Activated naive CD4-positive, alpha-beta T cell treated with anti-CD3 and anti-CD28 coated beads, Interleukin-2, amount 50 U/mL, for 16 hours (primary cell): ENCODE results near the gene ROBO2.

Experiments used
- DNase-seq: peaks from one replicate; pipeline ENCODE4 v3.0.0-alpha.2; 2020

The ROBO2 gene

DNA sequence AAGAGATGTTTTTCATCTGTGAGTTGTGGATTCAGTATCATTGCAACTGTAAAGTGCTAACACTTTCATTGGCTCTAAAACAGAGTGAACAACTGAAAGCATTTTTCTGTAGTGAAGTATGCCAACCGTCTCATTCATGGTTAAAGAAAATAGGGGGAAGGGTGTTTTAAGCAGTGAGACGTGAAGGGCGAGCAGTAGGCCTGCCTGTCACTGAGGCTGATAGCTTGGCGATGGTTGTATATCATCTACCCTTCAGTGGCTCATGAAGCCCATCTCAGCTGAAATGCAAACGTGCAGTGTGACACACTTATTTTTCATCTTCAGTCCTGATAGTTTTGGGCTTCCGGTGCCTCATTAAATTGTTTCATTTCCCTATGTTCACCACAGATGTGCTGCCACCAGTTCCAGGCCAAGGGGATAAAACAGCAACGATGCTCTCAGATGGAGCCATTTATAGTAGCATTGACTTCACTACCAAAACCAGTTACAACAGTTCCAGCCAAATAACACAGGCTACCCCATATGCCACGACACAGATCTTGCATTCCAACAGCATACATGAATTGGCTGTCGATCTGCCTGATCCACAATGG, 562.0 kb downstream of the ROBO2 start:
- DNase-seq, result no peak

- no peak for DNase-seq
Observed at GRCh38 chr3:77602722-77603121, 562.8 kb downstream of the ROBO2 start.

GRCh38 chr3:77605308-77605707, 565.4 kb downstream of the ROBO2 start:
- DNase-seq, result no peak

DNA sequence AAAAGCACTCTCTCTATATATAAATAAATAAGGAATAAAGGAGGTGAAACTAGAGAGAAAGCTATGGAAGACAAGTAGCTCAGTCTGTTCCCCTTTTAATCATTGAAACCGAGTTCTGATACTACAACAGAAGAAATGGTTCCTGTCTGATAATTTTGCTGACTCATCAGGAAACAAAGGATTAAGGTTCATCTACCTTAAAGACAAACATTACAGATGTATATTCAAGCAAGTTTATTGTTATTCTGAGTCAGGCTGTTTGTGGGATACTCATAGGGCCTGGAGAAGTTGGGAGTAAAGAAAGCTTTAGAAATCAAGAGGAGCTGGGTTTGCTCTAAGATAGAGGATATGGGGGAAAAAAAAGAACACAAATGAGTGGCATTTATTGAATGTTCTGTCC, 566.0 kb downstream of the ROBO2 start:
- no peak for DNase-seq

GRCh38 chr3:77606372-77606771, 566.5 kb downstream of the ROBO2 start:
- no peak for DNase-seq

DNA sequence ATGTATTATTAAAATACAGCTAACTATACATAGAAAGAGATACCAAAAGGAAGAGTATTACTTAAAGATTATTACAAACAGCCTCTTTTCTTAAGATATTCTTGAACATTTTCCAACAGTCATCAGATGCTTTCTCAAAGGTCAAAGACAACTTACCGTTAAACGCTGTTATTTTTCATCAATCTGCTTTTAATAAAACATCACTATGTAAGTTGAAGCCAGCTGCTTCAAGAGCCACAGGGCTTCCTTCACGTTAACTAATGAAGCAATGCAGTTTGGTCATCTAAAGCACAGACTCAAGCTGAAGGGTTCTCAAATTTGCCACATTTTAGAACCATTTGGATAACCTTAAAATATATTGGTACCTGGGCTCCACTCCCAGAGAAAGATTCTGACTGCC, 578.8 kb downstream of the ROBO2 start:
- DNase-seq, result no peak

DNA sequence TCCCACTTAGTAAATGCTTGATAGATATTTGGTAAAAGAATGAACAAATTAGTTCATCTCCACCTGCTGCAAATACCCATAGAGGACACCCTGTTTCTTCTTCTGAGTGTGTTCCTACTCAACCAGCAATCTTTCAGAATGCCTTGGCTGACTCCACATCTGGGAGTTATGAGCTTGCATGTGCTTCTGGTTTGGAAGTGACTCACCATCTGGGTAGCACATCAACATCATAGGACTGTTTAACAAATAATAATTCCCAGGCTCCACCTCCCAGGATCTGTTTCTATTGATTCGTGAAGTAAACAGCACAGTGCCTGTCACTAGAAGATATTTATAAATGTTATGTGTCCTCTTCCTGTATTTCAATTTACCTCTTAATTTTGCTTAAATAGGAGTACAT, 580.1 kb downstream of the ROBO2 start:
- DNase-seq, result no peak

DNA sequence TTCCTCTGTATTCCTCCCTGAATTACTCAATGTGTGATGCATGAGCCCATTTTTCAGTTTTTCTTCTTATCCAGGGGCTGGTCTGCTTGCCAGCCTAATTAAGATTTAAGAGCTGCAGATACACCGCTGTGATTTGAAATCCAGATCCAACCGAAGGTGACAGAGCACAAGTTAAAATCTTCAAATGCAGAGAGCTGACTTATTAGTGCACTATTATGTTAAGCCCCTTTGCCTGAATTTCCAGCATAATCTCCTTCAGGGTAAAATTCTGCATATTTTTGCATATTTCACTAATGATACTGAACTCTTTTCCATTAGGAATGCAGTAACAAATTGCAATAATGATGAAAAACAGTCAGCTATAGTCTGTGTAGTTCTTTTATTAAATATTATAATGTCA, 583.6 kb downstream of the ROBO2 start:
- DNase-seq, result no peak

DNA sequence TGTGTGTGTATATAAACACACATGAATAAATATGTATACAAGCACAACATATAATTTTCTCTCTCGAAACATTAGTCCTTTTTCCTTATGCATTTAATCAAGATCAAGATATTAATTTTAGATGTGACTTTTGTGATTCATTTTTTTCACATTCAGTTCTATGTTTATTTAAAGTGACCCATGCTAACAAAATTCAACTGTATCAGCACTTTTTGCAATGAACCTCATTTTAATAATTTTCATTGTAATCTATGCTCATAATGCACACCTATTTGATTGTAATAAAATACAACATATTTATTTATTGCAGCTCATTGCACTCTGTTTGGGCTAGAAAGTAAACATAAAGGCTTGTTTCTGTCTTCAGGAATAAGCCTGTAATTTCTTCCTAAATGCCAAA, 586.3 kb downstream of the ROBO2 start:
- DNase-seq, result no peak

GRCh38 chr3:77648214-77648613, 608.3 kb downstream of the ROBO2 start:
- DNase-seq, result no peak

DNA sequence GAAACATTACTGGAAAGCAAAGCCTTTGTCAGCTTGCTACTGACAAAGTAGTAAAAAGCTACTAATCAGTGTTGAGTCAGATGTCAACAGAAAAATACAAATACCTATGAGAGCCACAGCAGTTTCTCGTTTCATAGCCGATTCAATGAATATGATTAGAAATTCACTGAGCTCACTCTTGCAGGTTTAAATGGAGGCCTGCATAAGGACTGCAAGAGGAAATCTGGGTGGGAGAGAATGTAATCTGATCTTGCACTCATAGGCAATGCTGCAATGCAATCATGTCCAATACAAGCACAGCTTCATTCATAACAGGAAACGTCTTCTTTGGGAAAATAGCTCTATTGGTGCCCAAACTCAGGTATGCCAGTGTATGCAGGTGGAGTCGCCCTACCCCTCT, 608.8 kb downstream of the ROBO2 start:
- DNase-seq, result no peak

GRCh38 chr3:77652624-77653023, 612.7 kb downstream of the ROBO2 start:
- no peak for DNase-seq

DNA sequence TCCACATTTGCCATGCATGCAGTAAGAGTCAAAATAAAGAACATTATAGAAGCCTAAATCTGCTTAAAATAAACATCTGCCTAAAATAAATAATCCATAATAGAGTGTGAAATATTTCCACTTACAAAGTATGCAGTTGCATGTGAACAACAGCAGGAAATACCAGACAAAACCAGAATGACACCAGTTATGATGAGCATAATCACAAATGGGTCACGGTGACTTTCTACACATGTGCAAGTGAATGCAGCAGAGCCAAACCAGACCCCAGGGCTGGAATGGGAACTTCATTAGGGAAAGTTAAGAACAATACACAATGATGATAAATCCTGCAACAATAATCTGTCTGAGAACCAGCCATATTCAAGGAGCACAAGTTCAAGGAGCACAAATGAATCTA, 615.5 kb downstream of the ROBO2 start:
- DNase-seq, result no peak

- no peak for DNase-seq
Observed at GRCh38 chr3:77660718-77661117, 620.8 kb downstream of the ROBO2 start.

GRCh38 chr3:77667901-77668300, 628.0 kb downstream of the ROBO2 start:
- DNase-seq, result no peak

DNA sequence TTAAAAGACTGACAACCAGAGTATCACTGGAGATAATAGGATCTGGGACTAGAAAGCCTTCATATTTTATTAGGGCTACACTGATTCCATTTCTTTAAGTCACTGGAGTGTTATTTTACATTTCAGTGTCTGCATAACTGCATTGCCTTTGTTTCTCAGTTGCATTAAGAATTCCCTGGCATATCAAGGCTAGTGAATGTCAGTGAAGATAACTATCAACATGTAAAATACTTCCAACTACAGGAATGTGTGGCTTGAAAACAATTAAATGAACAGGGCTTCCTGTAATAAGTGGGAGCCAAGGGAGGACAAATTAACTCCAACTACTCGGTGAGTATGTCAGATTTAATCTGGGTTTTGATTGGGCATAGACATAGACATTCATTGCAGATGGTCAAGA, 628.5 kb downstream of the ROBO2 start:
- DNase-seq, result no peak

DNA sequence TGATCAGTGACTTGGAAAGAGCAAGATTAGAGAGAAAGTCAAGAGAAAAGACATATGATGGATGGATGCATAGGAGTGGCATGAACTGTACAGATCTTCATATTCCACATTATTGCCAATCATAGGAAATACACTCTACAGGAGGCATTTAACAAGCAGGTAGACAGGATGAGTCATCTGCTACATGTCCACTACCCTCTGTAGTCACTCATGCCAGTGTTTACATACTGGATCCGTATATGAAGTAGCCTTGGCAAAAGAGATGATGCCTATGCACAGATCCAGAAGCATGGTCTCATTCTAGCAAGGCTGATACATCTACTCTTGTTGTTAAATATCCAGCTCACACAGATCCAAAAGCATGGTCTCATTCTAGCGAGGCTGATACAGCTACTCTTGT, 632.1 kb downstream of the ROBO2 start:
- DNase-seq, result no peak

- no peak for DNase-seq
Observed at GRCh38 chr3:77682162-77682561, 642.3 kb downstream of the ROBO2 start.

DNA sequence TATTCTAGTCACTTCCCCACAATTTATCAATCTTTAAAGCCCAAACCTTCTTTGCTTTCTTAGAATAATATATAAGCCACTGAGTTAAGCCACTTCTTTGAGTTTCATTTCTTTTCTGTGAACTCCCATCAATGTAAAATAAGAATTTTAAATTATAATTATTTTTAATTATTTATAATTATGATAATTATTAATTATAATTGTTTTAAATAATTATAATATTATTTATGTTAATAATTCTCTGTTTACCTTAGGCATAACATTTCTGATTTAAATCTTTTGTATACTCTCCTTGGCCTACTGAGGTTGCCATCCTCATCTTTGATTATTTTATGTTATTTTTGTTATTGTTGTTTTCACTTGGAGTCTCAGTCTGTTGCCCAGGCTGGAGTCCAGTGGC, 644.2 kb downstream of the ROBO2 start:
- no peak for DNase-seq

- DNase-seq, result no peak
Observed at GRCh38 chr3:77685713-77686112, 645.8 kb downstream of the ROBO2 start.

DNA sequence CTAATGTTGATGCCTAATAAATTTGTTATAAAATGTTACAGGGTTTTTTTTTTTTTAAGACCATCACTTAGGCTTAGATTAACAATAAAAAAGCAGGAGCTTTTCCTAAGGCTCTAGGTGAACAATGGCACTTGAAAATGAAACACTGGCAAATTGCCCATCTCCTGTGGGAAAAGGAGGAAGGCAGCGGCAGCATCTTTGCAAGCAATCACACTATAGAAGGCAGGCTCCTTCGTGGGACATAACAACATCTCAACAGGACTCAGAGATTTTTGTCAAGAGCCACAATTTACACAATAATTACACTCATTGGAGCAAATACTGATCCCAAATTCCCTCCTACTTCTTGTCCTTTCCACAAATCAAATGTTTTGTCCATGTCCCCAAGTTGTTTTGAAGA, 646.7 kb downstream of the ROBO2 start:
- DNase-seq, result no peak

DNA sequence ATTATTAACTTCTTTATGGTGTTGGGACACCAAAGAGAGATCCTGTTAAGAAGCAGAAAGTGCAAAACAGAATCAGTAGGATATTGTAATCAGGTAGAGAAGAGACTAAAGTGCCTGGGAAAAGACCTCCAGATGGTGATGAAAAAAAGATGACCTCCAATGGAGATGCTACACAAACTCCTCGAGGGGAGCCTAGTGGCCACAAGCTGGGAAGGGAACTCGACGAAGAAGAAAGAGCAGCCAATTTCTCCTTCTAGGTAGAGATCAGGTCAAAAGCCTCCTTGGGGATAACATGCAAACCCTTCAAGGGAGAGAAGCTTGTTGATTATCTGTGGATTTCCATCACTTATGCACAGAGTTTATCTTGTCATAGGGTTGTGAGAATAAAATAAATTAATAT, 647.6 kb downstream of the ROBO2 start:
- no peak for DNase-seq

DNA sequence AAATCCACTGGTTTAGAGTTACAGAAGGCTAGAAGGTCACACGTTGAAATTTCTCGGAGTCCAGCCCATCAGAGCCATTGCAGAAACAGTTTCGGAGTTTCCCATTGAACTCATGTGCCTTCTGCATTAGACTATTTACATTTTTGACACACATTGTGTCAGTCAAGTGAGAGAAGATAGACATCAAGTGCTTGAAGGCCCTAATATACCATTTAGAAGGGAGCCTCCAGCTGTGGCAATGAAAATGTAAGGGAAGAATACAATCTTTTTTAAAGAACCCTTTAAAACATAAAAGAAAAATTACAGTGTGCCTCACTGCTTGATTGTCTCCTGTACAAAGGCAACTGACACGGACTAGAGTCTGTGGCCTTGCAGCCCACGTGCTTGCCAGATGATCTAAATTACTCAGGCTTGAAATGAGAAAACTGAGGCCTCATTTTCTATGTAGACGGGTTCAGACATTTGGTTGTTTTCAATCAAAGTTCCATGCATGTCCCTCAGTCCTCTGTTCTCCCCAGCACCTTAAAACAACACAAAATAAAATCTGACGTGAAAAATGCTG, 650.5 kb downstream of the ROBO2 start:
- no peak for DNase-seq

GRCh38 chr3:77693147-77693546, 653.2 kb downstream of the ROBO2 start:
- DNase-seq, result no peak

DNA sequence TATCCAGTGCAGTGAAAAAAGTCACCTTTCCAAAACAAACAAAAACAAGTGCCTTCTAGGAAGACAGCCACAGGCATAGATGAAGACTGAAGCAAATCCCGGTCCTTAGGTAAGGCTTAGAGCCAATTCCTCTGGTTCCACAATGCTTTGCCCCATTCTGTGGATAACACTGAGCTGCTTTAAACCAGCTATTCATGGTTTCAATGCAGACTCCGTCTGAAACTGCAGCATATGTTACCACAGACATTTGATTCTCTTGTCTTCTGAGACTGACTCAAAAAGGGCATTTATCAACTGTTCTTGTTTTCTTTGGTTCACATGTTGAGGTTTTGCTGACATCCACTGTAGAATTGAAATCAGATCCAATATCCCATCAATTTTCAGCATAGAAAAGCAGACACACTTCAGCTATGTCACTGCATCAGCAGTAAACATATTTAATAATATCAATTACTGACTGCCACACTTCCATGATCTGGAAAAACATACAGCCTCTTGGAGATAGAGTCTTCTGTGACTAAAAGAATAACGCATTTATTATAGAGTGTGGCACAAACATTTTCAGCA, 659.3 kb downstream of the ROBO2 start:
- DNase-seq, result no peak
